SK-N-SH (cell line): ENCODE results near the gene YWHAE. TPM values are rescaled to one million over a fixed set of nuclear protein-coding genes. Genes with fewer than 3 reads are reported as not detected.

Source experiments
- CTCF ChIA-PET: fragments of 300-600, 350-600 bp; formaldehyde crosslinking; extraction: SDS; loops from one replicate; lab custom pipeline; 2021; lab: Yijun Ruan, JAX
- POLR2A ChIA-PET: fragments of 350-600 bp; sonication (Branson Sonifier 250); formaldehyde crosslinking; extraction: SDS; loops from one replicate; lab custom pipeline; 2020; ENCODE audit warnings: antibody characterized with exemption, inconsistent platforms; lab: Yijun Ruan, JAX
- DNase-seq: peaks from one replicate; pipeline ENCODE4 v3.0.0; 2012
- H2AFZ ChIP-seq: fragments of 200-600 bp; sonication (generic); 2 replicates; pipeline ENCODE4 v1.8.1; 2016; ENCODE audit warnings: antibody characterized with exemption, mild to moderate bottlenecking, low read depth
- H3F3A ChIP-seq: fragments of 200-600 bp; sonication (generic); replicated peaks from 2 replicates; pipeline ENCODE3; 2016; ENCODE audit warnings: antibody characterized with exemption, mild to moderate bottlenecking; ENCODE audit not compliant: insufficient read depth
- H3K27ac ChIP-seq, 2 experiments: fragments of 200-500 bp in 1 of 2; fragments of 200-600 bp in 1 of 2; sonication (Bioruptor generic) in 1 of 2; sonication (generic), shearing (Covaris generic) in 1 of 2; 2 replicates each; pipeline versions ENCODE4 v1.5.1 to v1.6.1; 2014 to 2016; ENCODE audit warnings: low read depth in 2 of 2, inconsistent platforms in 1 of 2, low read length in 1 of 2, mild to moderate bottlenecking in 1 of 2, mixed read lengths in 1 of 2
- H3K27me3 ChIP-seq: fragments of 200-600 bp; sonication (generic), shearing (Covaris generic); 2 replicates; pipeline ENCODE4 v1.6.1; 2016; ENCODE audit warnings: mixed run types; ENCODE audit not compliant: insufficient read depth
- H3K36me3 ChIP-seq, 2 experiments: fragments of 200-500 bp in 1 of 2; fragments of 200-600 bp in 1 of 2; sonication (Bioruptor generic) in 1 of 2; sonication (generic) in 1 of 2; replicated peaks in 1 of 2; 2 replicates each; pipeline versions ENCODE3 to v1.5.1; 2014 to 2016; ENCODE audit warnings: low read length in 1 of 2, mild to moderate bottlenecking in 1 of 2; ENCODE audit not compliant: insufficient read depth in 2 of 2, control insufficient read depth in 1 of 2
- H3K4me1 ChIP-seq, 2 experiments: fragments of 200-500 bp in 1 of 2; fragments of 200-600 bp in 1 of 2; sonication (Bioruptor generic) in 1 of 2; sonication (generic), shearing (Covaris generic) in 1 of 2; 2 replicates each; pipeline versions ENCODE4 v1.5.1 to v1.6.1; 2014 to 2016; ENCODE audit warnings: low read depth in 1 of 2, low read length in 1 of 2, mixed run types in 1 of 2; ENCODE audit not compliant: insufficient read depth in 2 of 2, control insufficient read depth in 1 of 2
- H3K4me2 ChIP-seq: fragments of 200-600 bp; sonication (generic), shearing (Covaris generic); 2 replicates; pipeline ENCODE4 v1.6.1; 2017; ENCODE audit warnings: mixed run types
- H3K4me3 ChIP-seq, 2 experiments: fragments of 200-500 bp in 1 of 2; fragments of 200-600 bp in 1 of 2; sonication (Bioruptor generic) in 1 of 2; sonication (generic), shearing (Covaris generic) in 1 of 2; 2 replicates each; pipeline versions ENCODE4 v1.5.1 to v1.8.1; 2014 to 2016; ENCODE audit warnings: low read depth in 2 of 2, inconsistent platforms in 1 of 2, low read length in 1 of 2, mild to moderate bottlenecking in 1 of 2, mixed read lengths in 1 of 2, moderate library complexity in 1 of 2
- H3K79me2 ChIP-seq: fragments of 200-600 bp; sonication (generic); 2 replicates; pipeline ENCODE4 v1.8.1; 2017; ENCODE audit warnings: mild to moderate bottlenecking; ENCODE audit not compliant: insufficient read depth
- H3K9ac ChIP-seq: fragments of 200-600 bp; sonication (generic); 2 replicates; pipeline ENCODE4 v1.6.1; 2017; ENCODE audit warnings: mixed run types
- H3K9me2 ChIP-seq: fragments of 200-600 bp; sonication (generic); 2 replicates; pipeline ENCODE4 v1.6.1; 2017; ENCODE audit warnings: mixed run types
- H3K9me3 ChIP-seq: fragments of 200-600 bp; sonication (generic); 2 replicates; pipeline ENCODE4 v1.6.1; 2017; ENCODE audit warnings: mixed run types, mild to moderate bottlenecking, moderate library complexity
- H4K20me1 ChIP-seq: fragments of 200-600 bp; sonication (generic); 2 replicates; pipeline ENCODE4 v1.6.1; 2017; ENCODE audit warnings: mild to moderate bottlenecking, mixed run types; ENCODE audit not compliant: insufficient read depth
- CHD2 ChIP-seq: fragments of 150-350 bp; IDR thresholded peaks from 2 replicates; pipeline ENCODE4 v1.6.1; 2018; ENCODE audit warnings: low read length; ENCODE audit not compliant: partially characterized antibody
- ELF1 ChIP-seq: IDR thresholded peaks from 2 replicates; pipeline ENCODE4 v1.4.0; 2012
- FOXM1 ChIP-seq: IDR thresholded peaks from 2 replicates; pipeline ENCODE4 v1.4.0; 2012; ENCODE audit warnings: low read depth, mild to moderate bottlenecking
- JUND ChIP-seq: IDR thresholded peaks from 2 replicates; pipeline ENCODE4 v1.4.0; 2012
- MXI1 ChIP-seq: IDR thresholded peaks from 2 replicates; pipeline ENCODE4 v1.6.1; 2012; ENCODE audit warnings: mild to moderate bottlenecking, low read depth, low read length, improper control_type of control experiment
- NRF1 ChIP-seq: IDR thresholded peaks from 2 replicates; pipeline ENCODE4 v1.6.1; 2012; ENCODE audit warnings: low read depth, mild to moderate bottlenecking, low read length
- POLR2AphosphoS5 ChIP-seq: IDR thresholded peaks from 2 replicates; pipeline ENCODE4 v1.6.1; 2012; ENCODE audit warnings: low read depth, low read length
- SMC3 ChIP-seq: IDR thresholded peaks from 2 replicates; pipeline ENCODE4 v1.6.1; 2012; ENCODE audit warnings: low read depth, low read length, improper control_type of control experiment
- TCF12 ChIP-seq: IDR thresholded peaks from 2 replicates; pipeline ENCODE4 v1.4.0; 2012
- TEAD4 ChIP-seq: IDR thresholded peaks from 2 replicates; pipeline ENCODE4 v1.4.0; 2012; ENCODE audit warnings: mild to moderate bottlenecking, borderline replicate concordance; ENCODE audit not compliant: insufficient read depth
- YY1 ChIP-seq: IDR thresholded peaks from 2 replicates; pipeline ENCODE4 v1.4.0; 2012; ENCODE audit warnings: low read depth, mild to moderate bottlenecking
- WGBS: methylation state at CpG from one replicate; pipeline ENCODE4 v1.1.6; 2017; ENCODE audit warnings: low lambda C conversion rate; 5-methylcytosine and 5-hydroxymethylcytosine counted together
- polyA plus RNA-seq, 3 experiments: library from polyadenylated mRNA; depleted of rRNA; stranded (reverse); fragments of >200 nt; gene quantifications; 2 replicates each; pipeline ENCODE4 v1.2.3, GENCODE V29; 2012
- TF ChIP-seq, protein P1 (sequence below): IDR thresholded peaks from 2 replicates; pipeline ENCODE4; 2012
- TF ChIP-seq, protein P2 (sequence below): fragments of 150-350 bp; IDR thresholded peaks from 2 replicates; pipeline ENCODE4 v1.6.1; 2017; ENCODE audit warnings: antibody characterized with exemption, low read length, low read depth, borderline replicate concordance
- TF ChIP-seq, protein P3 (sequence below): fragments of 150-350 bp; IDR thresholded peaks from 2 replicates; pipeline ENCODE4 v1.6.1; 2016; ENCODE audit warnings: mild to moderate bottlenecking, low read depth, low read length
- TF ChIP-seq, protein P4 (sequence below): IDR thresholded peaks from 2 replicates; pipeline ENCODE4 v1.4.0; 2012; ENCODE audit warnings: low read depth, borderline replicate concordance
- TF ChIP-seq, protein P5 (sequence below): IDR thresholded peaks from 2 replicates; pipeline ENCODE4 v1.4.0; 2012; ENCODE audit warnings: low read depth, borderline replicate concordance

The YWHAE gene
- polyA plus RNA-seq, 1 of the 3 experiments (the other 2 are of a cell fraction), result 1,023 TPM

DNA sequence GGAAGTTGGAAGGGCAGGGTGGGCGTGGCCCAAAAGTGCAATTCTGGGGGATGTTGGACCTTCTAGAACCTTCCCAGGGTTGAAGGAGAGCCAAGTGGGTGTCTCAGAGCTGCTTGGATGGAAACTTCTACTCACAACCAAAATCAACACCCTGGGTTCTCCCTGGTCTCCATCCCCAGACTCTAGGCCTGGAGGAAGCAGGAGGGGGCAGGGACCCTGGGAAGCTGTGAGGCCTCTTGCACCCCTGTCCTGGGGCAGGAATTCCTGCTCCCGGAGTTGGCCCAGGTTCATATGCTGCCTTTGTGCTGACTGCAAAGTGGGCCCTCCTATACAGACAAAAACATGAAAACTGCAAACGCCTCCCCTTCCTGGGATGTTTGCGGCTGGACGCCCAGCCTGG is 95.5 kb downstream of the YWHAE start:
- H3K9me3 ChIP-seq, result no peaks in the 10 kb centered on the region
- no peaks in the 10 kb centered on the region for H3F3A ChIP-seq
- H4K20me1 ChIP-seq, result no peaks in the 10 kb centered on the region
- H3K4me3 ChIP-seq, result no peak overlapping the region
- H3K27me3 ChIP-seq, result peaks cover 7% of the 10 kb centered on the region
- H2AFZ ChIP-seq, result no peak overlapping the region
- H3K4me2 ChIP-seq, result no peak overlapping the region
- WGBS, result 60% methylated on average over 5 of the region's 5 CpGs
- H3K4me1 ChIP-seq, result no peaks in the 10 kb centered on the region
- ChIA-PET POLR2A (no interaction called here), CTCF (no interaction called here)
- H3K9me2 ChIP-seq, result no peaks in the 10 kb centered on the region
- H3K36me3 ChIP-seq, result no peaks in the 10 kb centered on the region
- TF ChIP-seq, protein P1, sequence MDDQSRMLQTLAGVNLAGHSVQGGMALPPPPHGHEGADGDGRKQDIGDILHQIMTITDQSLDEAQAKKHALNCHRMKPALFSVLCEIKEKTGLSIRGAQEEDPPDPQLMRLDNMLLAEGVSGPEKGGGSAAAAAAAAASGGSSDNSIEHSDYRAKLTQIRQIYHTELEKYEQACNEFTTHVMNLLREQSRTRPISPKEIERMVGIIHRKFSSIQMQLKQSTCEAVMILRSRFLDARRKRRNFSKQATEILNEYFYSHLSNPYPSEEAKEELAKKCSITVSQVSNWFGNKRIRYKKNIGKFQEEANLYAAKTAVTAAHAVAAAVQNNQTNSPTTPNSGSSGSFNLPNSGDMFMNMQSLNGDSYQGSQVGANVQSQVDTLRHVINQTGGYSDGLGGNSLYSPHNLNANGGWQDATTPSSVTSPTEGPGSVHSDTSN, result no peak
- TF ChIP-seq TEAD4 (no peak), JUND (no peak), SMC3 (no peak), ELF1 (no peak), CHD2 (no peak), TCF12 (no peak), POLR2AphosphoS5 (no peak), MXI1 (no peak), NRF1 (no peak), FOXM1 (no peak), YY1 (no peak)
- TF ChIP-seq, protein P2, sequence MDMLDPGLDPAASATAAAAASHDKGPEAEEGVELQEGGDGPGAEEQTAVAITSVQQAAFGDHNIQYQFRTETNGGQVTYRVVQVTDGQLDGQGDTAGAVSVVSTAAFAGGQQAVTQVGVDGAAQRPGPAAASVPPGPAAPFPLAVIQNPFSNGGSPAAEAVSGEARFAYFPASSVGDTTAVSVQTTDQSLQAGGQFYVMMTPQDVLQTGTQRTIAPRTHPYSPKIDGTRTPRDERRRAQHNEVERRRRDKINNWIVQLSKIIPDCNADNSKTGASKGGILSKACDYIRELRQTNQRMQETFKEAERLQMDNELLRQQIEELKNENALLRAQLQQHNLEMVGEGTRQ, result no peak
- TF ChIP-seq, protein P3, sequence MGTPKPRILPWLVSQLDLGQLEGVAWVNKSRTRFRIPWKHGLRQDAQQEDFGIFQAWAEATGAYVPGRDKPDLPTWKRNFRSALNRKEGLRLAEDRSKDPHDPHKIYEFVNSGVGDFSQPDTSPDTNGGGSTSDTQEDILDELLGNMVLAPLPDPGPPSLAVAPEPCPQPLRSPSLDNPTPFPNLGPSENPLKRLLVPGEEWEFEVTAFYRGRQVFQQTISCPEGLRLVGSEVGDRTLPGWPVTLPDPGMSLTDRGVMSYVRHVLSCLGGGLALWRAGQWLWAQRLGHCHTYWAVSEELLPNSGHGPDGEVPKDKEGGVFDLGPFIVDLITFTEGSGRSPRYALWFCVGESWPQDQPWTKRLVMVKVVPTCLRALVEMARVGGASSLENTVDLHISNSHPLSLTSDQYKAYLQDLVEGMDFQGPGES, result no peak
- TF ChIP-seq, protein P4, sequence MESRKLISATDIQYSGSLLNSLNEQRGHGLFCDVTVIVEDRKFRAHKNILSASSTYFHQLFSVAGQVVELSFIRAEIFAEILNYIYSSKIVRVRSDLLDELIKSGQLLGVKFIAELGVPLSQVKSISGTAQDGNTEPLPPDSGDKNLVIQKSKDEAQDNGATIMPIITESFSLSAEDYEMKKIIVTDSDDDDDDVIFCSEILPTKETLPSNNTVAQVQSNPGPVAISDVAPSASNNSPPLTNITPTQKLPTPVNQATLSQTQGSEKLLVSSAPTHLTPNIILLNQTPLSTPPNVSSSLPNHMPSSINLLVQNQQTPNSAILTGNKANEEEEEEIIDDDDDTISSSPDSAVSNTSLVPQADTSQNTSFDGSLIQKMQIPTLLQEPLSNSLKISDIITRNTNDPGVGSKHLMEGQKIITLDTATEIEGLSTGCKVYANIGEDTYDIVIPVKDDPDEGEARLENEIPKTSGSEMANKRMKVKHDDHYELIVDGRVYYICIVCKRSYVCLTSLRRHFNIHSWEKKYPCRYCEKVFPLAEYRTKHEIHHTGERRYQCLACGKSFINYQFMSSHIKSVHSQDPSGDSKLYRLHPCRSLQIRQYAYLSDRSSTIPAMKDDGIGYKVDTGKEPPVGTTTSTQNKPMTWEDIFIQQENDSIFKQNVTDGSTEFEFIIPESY, result no peak
- TF ChIP-seq, protein P5, sequence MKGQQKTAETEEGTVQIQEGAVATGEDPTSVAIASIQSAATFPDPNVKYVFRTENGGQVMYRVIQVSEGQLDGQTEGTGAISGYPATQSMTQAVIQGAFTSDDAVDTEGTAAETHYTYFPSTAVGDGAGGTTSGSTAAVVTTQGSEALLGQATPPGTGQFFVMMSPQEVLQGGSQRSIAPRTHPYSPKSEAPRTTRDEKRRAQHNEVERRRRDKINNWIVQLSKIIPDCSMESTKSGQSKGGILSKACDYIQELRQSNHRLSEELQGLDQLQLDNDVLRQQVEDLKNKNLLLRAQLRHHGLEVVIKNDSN, result no peak
- DNase-seq, result no peak
- no peak overlapping the region for H3K27ac ChIP-seq
- no peak overlapping the region for H3K9ac ChIP-seq
- no peaks in the 10 kb centered on the region for H3K79me2 ChIP-seq
